DMS114 treated with DMSO at 0.1 percent for 48 hours (cell line): Measurements from ENCODE around the gene EVL.
"Not testable (repeated sequence)": the region's sequence is repeated elsewhere in the genome, so short reads cannot be mapped to it uniquely, and the experiment has no call there.

Source experiments
- DNase-seq: peaks from one replicate; lab custom pipeline; 2025; ENCODE audit not compliant: unreplicated experiment; lab: John Stamatoyannopoulos, UW

EVL gene

GRCh38 chr14:100144996-100145646 is 79.9 kb downstream of the EVL start:
- no peak for DNase-seq

GRCh38 chr14:100145682-100146464 is 80.7 kb downstream of the EVL start:
- no peak for DNase-seq

GRCh38 chr14:100146531-100147091 is 81.4 kb downstream of the EVL start:
- DNase-seq: no peak

GRCh38 chr14:100147181-100147631 is 82.0 kb downstream of the EVL start:
- no peak for DNase-seq

- DNase-seq: no peak
These were observed 82.7 kb downstream of the EVL start for GRCh38 chr14:100147691-100148464.

- DNase-seq: no peak
These were observed 83.9 kb downstream of the EVL start for GRCh38 chr14:100148837-100149731.

GRCh38 chr14:100149851-100150611 is 84.8 kb downstream of the EVL start:
- DNase-seq: no peak

GRCh38 chr14:100150932-100151587 is 85.8 kb downstream of the EVL start:
- no peak for DNase-seq

- no peak for DNase-seq
These were observed 86.9 kb downstream of the EVL start for GRCh38 chr14:100152091-100152490.

- DNase-seq: no peak
These were observed 88.3 kb downstream of the EVL start for GRCh38 chr14:100153560-100153959.

GRCh38 chr14:100155049-100155621 is 89.9 kb downstream of the EVL start:
- DNase-seq: no peak

- no peak for DNase-seq
These were observed 90.8 kb downstream of the EVL start for GRCh38 chr14:100155756-100156616.

- DNase-seq: no peak
These were observed 91.6 kb downstream of the EVL start for GRCh38 chr14:100156776-100157175.

GRCh38 chr14:100157548-100158232 is 92.5 kb downstream of the EVL start:
- DNase-seq: not testable (repeated sequence)

- DNase-seq: no peak
These were observed 93.4 kb downstream of the EVL start for GRCh38 chr14:100158566-100159093.

GRCh38 chr14:100159094-100159864 is 94.1 kb downstream of the EVL start, which contains the start of gene DEGS2:
Gene DEGS2, minus strand, starts transcription at chr14:100159645. Its CDS starts 58 bp downstream, at chr14:100159587.
- DNase-seq: no peak
